Measurements from ENCODE around the gene MLLT10.

The MLLT10 gene

DNA sequence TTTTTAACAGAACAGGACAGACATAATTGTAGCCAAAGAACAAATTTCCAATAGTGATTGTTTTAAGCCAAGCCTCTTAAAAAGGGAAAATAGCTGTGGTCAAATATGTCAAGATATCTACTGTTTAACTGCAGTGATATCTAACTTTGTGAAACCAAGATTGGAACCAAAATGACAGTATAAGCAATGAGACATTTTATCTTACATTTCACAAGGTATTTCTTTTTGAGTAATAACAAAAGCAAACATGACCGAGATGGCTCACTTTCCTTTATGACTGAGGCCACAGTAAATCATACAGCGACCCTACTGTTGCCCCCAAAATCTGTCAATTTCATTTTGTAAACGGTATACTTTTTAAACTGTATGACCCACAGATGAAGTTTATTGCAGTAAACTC is 215.8 kb downstream of the MLLT10 start:
- DNase-seq, result no peak

GRCh38 chr10:21750424-21750823 is 216.4 kb downstream of the MLLT10 start:
- no peak for DNase-seq

DNA sequence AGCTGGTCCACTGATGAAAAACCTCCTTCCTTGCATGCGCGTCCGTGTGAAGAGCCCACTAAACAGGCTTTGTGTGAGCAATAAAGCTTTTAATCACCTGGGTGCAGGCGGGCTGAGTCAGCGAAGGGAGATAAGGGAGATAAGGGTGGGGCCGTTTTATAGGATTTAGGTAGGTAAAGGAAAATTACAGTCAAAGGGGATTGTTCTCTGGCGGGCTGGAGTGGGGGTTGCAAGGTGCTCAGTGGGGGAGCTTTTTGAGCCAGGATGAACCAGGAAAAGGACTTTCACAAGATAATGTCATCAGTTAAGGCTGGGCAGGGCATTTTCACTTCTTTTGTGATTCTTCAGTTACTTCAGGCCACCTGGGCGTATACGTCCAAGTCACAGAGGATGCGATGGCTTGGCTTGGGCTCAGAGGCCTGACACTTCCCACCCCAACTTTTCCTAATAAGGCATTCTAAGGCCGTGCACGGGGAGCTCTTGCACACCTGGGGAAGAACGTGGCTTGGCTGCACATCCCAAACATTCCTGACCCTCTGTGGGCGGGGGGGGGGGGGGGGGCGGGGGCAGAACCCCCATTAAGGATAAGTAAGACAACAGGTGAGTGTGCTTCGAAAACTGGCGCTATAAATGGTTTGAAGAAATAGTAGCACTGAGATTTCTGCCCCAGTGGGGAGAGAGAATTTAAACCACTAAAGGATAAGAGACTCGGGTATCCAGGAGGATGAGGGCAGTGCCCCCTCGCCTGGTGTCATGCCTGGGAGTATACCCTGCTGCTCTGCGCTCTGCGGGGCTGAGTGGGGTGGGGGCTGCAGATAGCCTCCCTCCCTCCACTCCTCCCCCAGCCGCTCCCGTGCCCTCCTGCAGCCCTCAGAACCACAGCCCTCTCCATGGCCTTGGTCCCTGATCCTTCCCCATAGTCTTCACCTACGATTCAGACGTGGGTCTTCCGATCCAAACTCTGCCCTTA is 217.6 kb downstream of the MLLT10 start:
- no peak for DNase-seq

DNA sequence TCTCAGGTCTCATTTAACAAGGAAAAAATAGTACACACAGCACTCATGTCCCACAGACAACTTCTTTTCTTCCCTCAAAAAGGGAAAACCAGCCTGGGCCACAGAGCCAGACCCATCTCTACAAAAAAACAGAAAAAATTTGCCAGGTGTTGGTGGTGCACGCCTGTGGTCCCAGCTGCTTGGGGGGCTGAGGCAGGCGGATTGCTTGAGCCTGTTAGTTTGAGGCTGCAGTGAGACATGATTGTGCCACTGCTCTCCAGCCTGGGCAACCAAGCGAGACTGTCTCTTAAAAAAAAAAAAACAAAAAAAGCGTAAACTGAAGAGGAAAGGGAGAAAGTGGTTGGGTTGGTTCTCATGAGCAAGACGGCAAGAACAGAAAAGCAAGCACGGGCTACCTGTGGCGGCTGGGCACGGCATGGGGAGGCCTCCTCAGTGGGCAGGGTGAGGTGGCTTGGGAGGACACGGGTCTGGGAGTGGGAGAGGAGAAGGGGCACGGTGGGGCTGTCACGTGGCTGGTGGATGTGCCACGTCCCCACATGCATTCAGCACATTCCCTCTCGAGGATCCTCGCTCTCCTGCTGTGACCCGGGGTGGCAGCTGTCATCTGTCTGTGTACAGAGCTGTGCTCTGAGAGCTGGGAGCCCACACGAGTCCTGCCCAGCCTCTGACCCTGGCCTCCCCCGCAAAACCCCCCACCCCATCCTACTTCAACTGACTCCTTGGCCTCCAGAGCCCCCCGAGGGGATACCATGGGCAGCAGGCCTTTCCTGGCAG is 219.7 kb downstream of the MLLT10 start:
- no peak for DNase-seq

DNA sequence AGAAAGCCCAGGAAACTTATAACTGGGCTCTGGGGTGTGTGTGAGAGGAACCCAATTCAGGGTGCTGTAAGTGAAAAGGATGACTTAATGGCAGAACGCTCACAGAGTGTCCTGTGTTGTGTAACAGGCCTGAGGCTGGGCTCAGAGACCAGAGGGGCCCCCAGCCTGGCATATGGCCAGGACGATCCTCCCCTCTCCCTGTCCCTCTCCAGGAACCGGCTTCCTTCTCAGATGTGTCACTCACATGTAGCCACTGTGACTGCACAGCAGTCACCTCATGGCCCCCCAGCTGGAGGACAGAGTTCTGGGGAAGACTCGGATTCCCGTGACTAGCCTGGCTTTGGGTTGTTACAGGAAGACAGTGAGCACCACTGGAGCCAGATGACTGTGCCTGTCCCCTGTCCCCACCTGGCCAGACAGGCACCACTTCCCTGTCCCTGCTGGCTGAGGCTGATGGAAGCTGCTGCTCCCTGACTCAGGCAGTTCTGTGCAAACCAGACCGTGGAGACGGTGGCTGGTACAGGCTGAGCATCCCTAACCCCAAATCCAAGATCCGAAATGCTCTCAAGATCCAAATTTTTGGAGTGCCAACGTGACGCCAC is 220.5 kb downstream of the MLLT10 start:
- DNase-seq, result no peak

DNA sequence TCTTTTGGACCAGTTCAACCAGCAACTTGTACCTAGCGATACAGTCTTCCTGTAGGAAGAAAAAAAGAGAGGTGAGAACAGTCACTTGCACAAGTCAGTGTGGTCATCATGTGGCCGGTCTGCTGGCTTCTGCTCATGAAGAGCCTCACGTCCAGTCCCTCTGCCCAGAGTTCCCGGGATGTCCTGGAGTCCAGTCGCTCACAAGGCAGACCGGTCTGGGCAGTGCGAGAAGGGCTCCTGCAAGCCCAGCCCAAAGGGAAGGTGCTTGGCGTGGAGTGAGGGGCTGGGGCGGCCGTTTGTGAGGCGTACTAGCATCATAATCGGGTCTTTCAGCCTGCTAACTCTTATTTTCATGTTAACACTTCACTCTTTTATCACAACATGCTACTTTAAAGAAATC is 222.7 kb downstream of the MLLT10 start:
- DNase-seq, result no peak

DNA sequence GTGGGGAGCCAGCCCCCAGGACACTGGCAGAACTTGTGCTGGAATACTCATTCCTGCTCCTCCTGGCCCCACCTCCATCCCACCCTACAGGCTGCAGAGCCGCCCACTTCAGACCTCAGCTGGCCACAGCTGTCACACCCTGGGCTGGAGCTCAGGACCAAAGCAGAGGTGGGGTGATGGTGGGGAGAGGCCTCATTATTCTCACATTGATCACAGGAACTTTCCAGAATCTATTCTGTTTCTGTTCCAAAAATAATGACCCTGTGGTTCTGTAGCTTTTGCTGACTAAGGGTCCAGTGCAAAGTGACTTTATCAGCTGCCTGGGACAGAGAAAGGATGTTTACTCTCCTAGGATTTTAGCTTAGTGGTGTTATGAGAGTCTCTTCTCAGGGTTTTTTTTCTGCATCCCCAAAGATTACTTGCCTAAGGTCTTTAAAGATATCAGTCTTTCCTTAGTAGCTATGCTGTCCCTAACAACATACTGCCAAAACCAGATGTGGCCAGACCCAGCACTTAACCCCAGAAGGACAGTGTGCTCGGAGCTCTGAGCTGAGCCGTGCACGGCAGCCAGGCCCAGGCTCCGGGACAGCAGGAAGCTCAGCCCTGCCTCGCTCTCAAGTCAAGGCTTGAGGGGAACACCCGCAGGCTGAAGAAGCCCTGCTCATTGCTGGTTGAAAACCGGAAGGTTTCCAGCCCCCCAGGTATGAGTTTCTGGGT is 223.3 kb downstream of the MLLT10 start:
- no peak for DNase-seq

GRCh38 chr10:21758239-21758638 is 224.2 kb downstream of the MLLT10 start:
- no peak for DNase-seq

GRCh38 chr10:21758696-21759095 is 224.7 kb downstream of the MLLT10 start:
- DNase-seq, result no peak

- DNase-seq, result no peak
These were observed 225.2 kb downstream of the MLLT10 start for GRCh38 chr10:21759232-21759631.

GRCh38 chr10:21760332-21760731 is 226.3 kb downstream of the MLLT10 start:
- no peak for DNase-seq

GRCh38 chr10:21764466-21765189 is 230.6 kb downstream of the MLLT10 start:
- no peak for DNase-seq

DNA sequence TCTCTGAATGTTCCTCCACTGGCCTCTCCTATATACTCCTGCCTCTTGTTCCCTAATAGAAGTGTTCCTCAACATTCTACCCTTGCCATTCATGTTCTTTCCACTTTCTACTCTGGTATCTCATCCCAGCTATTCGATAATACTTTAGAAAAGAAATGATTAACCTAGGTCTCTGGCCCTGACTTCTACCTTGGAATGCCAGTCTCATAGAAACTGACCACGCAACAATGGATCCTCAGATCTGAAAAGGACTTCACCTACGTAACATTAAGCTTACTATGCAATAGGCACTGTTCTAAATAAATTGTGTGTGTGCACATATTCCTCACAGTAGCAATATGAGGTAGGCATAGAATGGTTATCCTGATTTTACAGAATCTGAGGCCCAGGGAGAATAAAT is 235.0 kb downstream of the MLLT10 start:
- no peak for DNase-seq

DNA sequence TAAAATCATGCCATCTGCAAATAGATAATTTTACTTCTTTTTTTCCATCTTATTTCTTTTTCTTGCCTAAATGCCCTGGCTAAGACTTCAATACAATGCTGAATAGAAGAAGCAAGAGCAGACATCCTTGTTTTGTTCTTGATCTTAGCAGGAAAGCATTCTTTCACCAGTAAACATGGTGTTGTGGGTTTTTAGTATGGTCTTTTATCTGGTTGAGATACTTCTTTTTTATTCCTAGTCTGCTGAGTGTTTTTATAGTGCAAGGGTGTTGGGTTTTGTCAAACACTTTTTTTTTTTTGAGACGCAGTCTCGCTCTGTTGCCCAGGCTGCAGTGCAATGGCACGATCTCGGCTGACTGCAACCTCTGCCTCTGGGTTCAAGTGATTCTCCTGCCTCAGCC is 237.2 kb downstream of the MLLT10 start:
- no peak for DNase-seq

DNA sequence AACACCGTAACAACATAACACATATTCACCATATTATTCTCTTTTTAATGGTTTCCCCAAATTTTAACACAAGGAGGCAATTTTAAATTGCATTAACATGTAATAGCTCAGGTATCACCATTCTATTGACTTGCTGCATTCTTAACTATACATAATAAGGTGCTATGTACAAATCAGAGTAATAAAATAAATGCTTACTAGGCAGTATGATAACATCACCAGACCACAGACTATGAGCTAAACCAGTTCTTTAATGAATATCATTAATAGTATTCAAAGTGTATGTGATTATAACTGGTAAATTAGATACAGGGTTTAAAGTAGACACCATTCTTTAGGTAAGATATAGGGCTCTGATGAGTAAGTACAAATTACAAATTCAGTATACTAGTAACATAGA is 242.9 kb downstream of the MLLT10 start:
- no peak for DNase-seq

- no peak for DNase-seq
These were observed 257.2 kb downstream of the MLLT10 start for GRCh38 chr10:21791276-21791675.

Data from activated gamma-delta T cell treated with Interleukin-2 at 50 U/mL for 16 hours (primary cell).